IPS-11a (cell line): ENCODE measurements around the gene SNX18.
"Not testable (repeated sequence)": the region's sequence is repeated elsewhere in the genome, so short reads cannot be mapped to it uniquely, and the experiment has no call there.

Experiments
- H3K4me3 ChIP-seq: one replicate; pipeline ENCODE4 v1.5.1; 2013; ENCODE audit warnings: low read depth, low read length, control low read depth

SNX18 gene

DNA sequence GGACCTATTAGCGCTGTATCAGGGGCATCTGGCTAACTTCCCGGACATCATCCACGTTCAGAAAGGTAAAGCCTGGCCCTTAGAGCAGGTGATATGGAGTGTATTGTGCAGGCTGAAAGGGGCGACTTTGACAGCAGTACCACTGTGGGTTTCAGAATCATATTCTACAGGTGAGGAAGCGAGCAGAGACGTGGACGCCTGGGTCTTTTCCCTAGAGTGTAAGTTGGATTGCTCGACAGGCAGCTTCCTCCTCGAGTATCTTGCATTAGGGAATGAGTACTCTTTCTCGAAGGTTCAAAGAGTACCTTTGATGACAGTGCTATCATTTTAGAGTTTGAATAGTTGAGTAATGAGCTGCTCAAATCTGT, 1.9 kb downstream of the SNX18 start:
- no peak overlapping the region for H3K4me3 ChIP-seq

DNA sequence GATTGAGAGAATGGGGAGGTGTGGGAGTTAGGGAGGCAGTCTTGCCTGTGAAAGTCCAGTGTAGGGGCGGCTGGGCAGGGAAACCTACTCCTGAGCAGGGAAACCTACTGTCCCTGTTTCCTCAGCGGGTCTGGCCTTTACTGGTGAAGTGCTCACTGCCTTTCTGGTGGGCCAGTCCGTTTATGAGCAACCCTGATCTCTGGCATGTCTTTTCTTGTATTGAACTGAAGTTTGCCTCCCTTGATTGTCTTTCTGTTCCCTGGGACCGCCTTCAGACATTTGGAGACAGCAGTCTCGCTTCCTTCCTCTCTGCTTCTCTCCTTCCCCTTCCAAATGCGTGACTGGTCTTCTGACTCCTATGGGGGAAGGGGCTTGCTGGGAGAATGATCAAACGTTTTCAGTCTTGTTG, 2.9 kb downstream of the SNX18 start:
- peak overlapping the region; percentile 39 for H3K4me3 ChIP-seq

GRCh38 chr5:54520940-54521339, 3.4 kb downstream of the SNX18 start:
- peak overlapping the region; percentile 39 for H3K4me3 ChIP-seq

DNA sequence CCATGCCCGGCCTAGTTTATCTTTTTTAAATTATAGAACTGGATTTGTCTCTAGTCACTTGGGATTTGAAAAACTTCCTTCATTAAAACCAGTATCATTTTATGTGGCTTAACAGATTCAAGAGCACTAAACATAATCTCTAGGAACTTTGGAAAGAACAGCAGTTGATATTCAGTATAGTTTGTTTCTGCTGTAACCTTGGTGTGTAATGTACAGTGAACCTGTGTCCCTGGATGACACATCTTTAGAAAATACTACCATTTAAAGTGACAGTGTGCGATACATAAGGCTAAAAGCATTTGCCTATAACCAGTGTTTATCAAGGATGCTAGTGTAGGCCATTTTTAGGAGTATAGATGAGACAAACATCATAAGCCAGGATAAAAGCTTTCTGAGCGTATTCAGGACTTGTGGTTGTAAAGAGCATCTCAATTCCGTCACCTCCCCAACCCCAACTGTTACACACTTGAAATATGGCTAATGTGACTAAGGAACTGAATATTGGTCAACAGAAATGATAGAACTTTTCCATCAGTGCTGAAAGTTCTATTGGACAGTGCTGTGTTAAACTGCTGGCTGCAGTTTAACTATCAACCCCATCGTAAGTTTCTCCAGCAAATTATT, 4.4 kb downstream of the SNX18 start:
- H3K4me3 ChIP-seq, result no peak overlapping the region

DNA sequence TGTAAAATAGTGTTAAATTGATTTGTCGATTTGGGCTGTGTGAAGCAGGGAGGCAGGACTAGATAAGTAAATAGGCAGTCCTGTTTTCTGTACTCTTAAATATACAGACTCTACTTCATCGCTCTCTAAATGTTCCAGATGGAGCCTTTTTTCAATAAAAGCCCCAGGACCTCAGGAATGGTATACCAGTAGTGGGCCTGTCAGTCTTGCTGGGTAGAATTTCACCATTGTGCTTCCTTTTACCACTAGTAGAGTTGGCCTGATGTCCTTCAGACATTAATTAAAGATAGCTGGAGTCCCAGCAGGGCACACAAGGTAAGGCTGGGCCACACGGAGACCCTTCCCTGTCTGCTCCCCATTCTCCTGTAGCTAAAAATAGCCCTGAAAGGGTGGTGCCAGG, 6.0 kb downstream of the SNX18 start:
- H3K4me3 ChIP-seq, result no peak overlapping the region

DNA sequence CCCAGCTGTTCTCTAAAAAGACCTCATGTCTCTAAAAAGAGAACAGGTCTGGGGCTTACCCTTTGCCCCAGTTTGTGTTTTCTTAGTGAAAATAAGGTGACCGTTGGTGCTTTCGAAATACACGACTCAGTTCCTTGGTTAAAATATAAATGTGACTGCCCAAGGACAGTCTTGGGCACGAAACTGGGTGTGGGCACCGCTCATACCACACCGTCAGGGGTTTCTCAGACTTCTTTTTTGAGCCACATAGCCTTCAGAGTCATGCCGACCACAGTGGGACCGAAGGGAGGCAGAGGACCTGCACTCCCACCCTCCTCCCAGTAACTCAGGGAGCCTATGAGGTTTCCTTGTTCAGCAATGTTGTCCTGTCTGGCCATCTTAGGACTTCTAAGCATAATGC, 6.5 kb downstream of the SNX18 start:
- no peak overlapping the region for H3K4me3 ChIP-seq

DNA sequence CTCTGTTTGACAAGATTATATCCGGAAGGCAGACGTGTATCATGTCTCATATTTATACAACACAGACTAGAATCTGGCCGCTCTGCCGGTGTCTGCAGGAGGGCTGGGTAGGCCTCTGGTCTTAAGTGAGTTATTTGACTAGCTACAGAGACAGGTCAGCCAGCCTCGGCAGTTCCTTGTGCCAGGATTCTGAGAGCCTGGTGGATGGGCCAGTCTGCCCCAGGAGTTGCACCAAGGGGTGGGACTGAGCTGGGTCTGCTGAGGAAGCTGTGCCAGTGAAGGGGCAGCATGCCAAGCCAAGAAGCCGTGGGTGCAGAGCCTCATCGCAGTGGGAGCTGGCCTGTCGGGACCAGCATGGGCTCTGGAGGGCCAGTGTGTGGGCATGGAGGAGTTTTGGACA, 7.1 kb downstream of the SNX18 start:
- no peak overlapping the region for H3K4me3 ChIP-seq

DNA sequence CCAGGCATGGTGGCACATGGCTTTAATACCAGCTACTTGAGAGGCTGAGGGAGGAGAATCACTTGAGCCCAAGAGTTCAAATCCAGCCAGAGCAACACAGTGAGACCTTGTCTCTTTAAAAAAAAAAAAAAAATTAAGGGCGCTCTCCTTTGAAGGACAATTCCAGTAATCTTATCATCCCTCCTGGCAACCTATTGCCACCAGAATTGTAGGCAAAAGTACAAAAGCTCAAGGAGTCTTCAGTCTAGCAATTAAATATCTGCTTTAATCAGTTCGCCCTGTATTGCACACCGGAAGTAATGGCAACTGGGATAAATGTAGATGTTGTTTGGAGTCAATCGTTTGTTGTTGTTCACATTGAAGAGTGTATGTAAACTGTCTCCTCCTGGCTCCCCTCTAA, 7.7 kb downstream of the SNX18 start:
- H3K4me3 ChIP-seq, result no peak overlapping the region

DNA sequence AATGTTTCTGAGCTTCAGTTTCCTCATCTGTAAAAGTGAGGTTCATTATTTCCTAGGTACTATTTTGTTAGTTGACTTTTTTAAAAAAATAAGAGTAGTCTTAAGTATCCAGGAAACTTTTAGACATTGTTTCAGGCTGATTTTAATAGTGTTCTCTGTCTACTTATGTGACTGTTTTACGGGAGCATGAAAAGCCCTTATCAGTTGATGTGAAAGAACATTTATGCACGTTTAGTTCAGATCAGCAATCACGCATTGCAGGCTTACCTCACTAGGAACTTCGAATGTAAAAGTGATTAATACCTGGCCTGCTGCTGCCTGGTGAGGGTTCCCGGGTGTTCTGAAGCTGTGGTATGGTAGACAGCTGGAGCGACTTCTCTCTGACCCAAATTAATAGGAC, 8.1 kb downstream of the SNX18 start:
- no peak overlapping the region for H3K4me3 ChIP-seq

DNA sequence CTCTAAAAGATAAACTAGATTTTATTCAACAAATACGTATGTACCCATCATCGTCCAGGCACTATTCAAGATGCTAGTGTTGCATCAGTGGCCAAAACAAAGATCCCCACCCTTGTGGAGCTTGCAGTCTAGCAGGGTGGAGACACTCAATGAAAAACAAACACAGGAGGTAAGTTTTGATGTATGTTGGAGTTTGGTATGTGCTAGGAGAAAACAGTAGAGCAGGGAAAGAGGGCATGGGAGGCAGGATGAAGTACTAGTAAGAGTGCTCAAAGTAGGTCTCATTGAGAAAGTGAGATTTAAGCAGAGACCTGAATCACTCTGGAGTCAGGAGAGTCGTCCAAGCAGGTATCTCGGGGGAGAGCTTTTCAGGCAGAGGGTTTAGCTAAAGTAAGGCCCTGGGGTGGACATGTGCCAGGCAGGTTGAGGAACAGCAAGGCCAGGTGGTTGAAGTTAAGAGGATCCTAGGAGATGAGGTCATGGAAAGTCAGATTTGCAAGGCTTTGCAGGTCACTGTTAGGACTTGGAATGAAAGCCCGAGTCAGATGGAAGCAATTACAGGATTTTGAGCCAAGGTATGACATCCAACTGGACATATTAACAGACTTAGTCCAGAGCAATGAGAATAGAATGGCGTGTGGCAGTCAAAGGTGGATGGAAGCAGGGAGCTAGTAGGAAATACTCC, 9.2 kb downstream of the SNX18 start:
- no peak overlapping the region for H3K4me3 ChIP-seq

GRCh38 chr5:54528633-54529209, 11.2 kb downstream of the SNX18 start:
- H3K4me3 ChIP-seq, result no peak overlapping the region

GRCh38 chr5:54529565-54529964, 12.0 kb downstream of the SNX18 start:
- H3K4me3 ChIP-seq, result no peak overlapping the region

GRCh38 chr5:54531546-54531945, 14.0 kb downstream of the SNX18 start:
- H3K4me3 ChIP-seq, result no peak overlapping the region

DNA sequence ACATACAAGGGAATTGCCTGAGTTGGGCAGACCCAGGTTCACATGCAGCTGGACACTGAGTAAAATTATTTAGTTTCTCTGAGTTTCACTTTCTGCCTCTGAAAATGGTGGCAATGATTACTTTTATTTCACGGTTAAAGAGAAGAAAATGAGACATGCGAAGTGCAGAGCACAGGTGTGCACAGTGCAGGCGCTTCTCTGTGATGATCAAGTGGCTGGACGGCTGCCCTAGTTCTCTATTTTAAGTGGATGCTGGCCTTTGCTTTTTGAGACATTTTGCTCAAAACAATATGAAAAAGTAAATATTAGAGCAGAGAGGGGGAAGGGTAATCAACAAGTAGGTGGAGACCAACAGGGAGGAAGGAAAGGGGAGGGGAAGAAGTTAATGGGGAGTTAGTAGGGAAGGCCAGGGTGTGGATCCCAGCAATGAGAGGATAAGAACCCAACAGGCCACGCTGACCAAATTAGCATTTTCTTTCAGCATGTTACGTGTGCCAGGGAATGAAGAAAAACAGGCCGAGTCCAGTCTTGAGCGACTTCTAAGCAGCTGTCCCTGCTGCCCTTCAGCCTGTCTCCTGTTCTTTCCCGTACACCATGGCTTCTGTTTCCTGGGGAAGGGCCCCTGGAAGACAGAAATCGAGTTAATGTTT, 16.1 kb downstream of the SNX18 start:
- H3K4me3 ChIP-seq, result no peak overlapping the region

- no peak overlapping the region for H3K4me3 ChIP-seq
Measured at GRCh38 chr5:54534191-54535004, 16.8 kb downstream of the SNX18 start.

GRCh38 chr5:54535149-54535844, 17.7 kb downstream of the SNX18 start:
- H3K4me3 ChIP-seq, result no peak overlapping the region

DNA sequence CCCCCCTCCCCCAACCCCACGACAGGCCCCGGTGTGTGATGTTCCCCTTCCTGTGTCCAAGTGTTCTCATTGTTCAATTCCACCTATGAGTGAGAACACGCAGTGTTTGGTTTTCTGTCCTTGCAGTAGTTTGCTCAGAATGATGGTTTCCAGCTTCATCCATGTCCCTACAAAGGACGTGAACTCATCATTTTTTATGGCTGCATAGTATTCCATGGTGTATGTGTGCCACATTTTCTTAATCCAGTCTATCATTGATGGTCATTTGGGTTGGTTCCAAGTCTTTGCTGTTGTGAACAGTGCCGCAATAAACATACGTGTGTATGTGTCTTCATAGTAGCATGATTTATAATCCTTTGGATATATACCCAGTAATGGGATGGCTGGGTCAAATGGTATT, 18.8 kb downstream of the SNX18 start:
- H3K4me3 ChIP-seq, result not testable (repeated sequence)

- not testable (repeated sequence) for H3K4me3 ChIP-seq
Measured at GRCh38 chr5:54536861-54537260, 19.3 kb downstream of the SNX18 start.

- H3K4me3 ChIP-seq, result no peak overlapping the region
Measured at GRCh38 chr5:54537725-54538124, 20.2 kb downstream of the SNX18 start.

DNA sequence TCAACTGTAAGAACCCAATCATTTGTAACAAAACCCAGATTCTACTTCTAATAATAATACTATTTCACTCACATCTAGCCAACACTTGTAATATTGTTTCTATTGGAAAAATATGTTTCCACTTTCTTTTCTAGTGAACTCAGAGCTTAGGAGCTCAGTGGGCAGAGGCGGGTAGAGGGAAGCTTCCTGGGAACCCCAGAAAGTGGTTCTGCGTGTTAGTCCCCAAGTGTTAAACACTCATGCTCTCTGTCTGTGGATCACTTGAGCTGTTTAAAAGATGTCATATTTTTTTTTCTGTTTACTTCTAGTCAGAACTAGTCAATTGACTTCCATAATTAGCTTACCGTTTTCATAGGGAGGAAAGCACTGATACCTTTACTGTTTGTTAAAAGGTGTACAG, 20.6 kb downstream of the SNX18 start:
- no peak overlapping the region for H3K4me3 ChIP-seq

DNA sequence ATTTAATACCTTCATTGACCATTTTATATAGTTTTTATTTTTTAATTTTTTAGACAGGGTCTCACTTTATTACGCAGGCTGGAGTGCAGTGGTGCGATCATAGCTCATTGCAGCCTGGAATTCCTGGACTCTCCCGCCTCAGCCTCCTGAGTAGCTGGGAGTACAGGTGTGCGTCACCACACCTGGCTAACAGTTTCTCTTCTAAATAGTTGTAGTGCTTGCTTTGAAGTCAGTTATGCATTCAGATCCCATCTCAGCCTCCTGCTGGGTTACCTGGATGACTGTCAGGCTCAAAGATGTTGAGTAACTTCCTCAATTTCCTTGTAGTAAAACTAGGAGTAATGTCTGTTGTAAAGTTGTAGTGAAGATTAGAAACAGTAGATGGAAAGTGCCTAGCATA, 21.4 kb downstream of the SNX18 start:
- H3K4me3 ChIP-seq, result no peak overlapping the region
